Liver (tissue), 3 donors: ENCODE data around the gene RNU6-8.

ENCODE experiments used
- CTCF ChIP-seq: fragments of 150-350 bp; IDR thresholded peaks from 2 replicates; pipeline ENCODE4 v1.5.1; 2017; ENCODE audit warnings: improper control_type of control experiment, low read depth, low read length; ENCODE audit not compliant: missing input control
- GABPA ChIP-seq, 2 donors: IDR thresholded peaks in 1 of 2; conservative IDR thresholded peaks in 1 of 2; 2 replicates each; pipeline ENCODE4 v1.6.1; 2016; ENCODE audit warnings: antibody characterized with exemption in 2 of 2, mild to moderate bottlenecking in 1 of 2, moderate library complexity in 1 of 2
- JUND ChIP-seq, 2 donors: IDR thresholded peaks; 2 replicates each; pipeline ENCODE4 v1.6.1; 2016; ENCODE audit warnings: antibody characterized with exemption in 2 of 2
- RAD21 ChIP-seq, 2 donors: IDR thresholded peaks; 2 replicates each; pipeline ENCODE4 v1.6.1; 2016; ENCODE audit warnings: antibody characterized with exemption in 2 of 2, mild to moderate bottlenecking in 2 of 2
- REST ChIP-seq: IDR thresholded peaks from 2 replicates; pipeline ENCODE4 v1.6.1; 2016; ENCODE audit warnings: antibody characterized with exemption, mild to moderate bottlenecking
- RXRA ChIP-seq, 2 donors: IDR thresholded peaks; 2 replicates each; pipeline ENCODE4 v1.6.1; 2017 to 2018; ENCODE audit warnings: antibody characterized with exemption in 2 of 2, mild to moderate bottlenecking in 1 of 2
- SP1 ChIP-seq: IDR thresholded peaks from 2 replicates; pipeline ENCODE4 v1.6.1; 2018; ENCODE audit warnings: antibody characterized with exemption, mild to moderate bottlenecking
- YY1 ChIP-seq: IDR thresholded peaks from 2 replicates; pipeline ENCODE4 v1.6.1; 2016; ENCODE audit warnings: antibody characterized with exemption, mild to moderate bottlenecking
- ZBTB33 ChIP-seq: IDR thresholded peaks from 2 replicates; pipeline ENCODE4 v1.6.1; 2016; ENCODE audit warnings: antibody characterized with exemption
- donor health status: healthy.
- donor health status: healthy.

GRCh38 chr14:32208490-32208889 is 5.4 kb upstream of the RNU6-8 start:
- TF ChIP-seq RAD21 (IDR thresholded peaks at IDR 0.05) (no peak), RXRA (IDR thresholded peaks at IDR 0.05) (no peak), ZBTB33 (no peak), CTCF (no peak), GABPA (IDR thresholded peaks at IDR 0.05 in 1 of 2, conservative IDR thresholded peaks at IDR 0.05 in 1 of 2) (no peak), REST (no peak), YY1 (no peak), SP1 (no peak), JUND (IDR thresholded peaks at IDR 0.05) (no peak)
